NT2/D1 (cell line): ENCODE data around the gene TSPEAR.

Experiments
- SUZ12 ChIP-seq: IDR thresholded peaks from 2 replicates; pipeline ENCODE4 v1.6.1; 2011; ENCODE audit not compliant: insufficient read length, insufficient read depth; ENCODE audit errors: extremely low read depth
- YY1 ChIP-seq: IDR thresholded peaks from 2 replicates; pipeline ENCODE4 v1.6.1; 2011; ENCODE audit not compliant: insufficient read length, insufficient read depth
- ZNF274 ChIP-seq: IDR thresholded peaks from 2 replicates; pipeline ENCODE4 v1.6.1; 2011; ENCODE audit warnings: mild to moderate bottlenecking, low read depth, low read length

- TF ChIP-seq SUZ12 (no peak), ZNF274 (no peak), YY1 (no peak)
These were observed 19.7 kb upstream of the TSPEAR start for GRCh38 chr21:44730951-44731579.
